KMS-11 (cell line): ENCODE results near the gene MALAT1.
"Not testable (repeated sequence)": the region's sequence is repeated elsewhere in the genome, so short reads cannot be mapped to it uniquely, and the experiment has no call there.

ENCODE experiments used
- H2AFZ ChIP-seq: fragments of 200-600 bp; sonication (generic); 2 replicates; pipeline ENCODE4 v1.6.1; 2016; ENCODE audit warnings: antibody characterized with exemption, mixed run types, low read depth
- H3K27ac ChIP-seq: fragments of 200-600 bp; sonication (generic); 2 replicates; pipeline ENCODE4 v1.6.1; 2016; ENCODE audit warnings: mild to moderate bottlenecking, mixed run types
- H3K27me3 ChIP-seq: fragments of 200-600 bp; sonication (generic); 2 replicates; pipeline ENCODE4 v1.6.1; 2017; ENCODE audit warnings: mild to moderate bottlenecking, low read depth, mixed run types, moderate library complexity; ENCODE audit not compliant: insufficient read depth
- H3K36me3 ChIP-seq: fragments of 200-600 bp; sonication (generic); 2 replicates; pipeline ENCODE4 v1.6.1; 2017; ENCODE audit warnings: mild to moderate bottlenecking, mixed run types; ENCODE audit not compliant: insufficient read depth
- H3K4me1 ChIP-seq: fragments of 200-600 bp; sonication (generic); 2 replicates; pipeline ENCODE4 v1.6.1; 2016; ENCODE audit warnings: mild to moderate bottlenecking, low read depth, mixed run types; ENCODE audit not compliant: poor library complexity, severe bottlenecking
- H3K4me2 ChIP-seq: fragments of 200-600 bp; sonication (generic); 2 replicates; pipeline ENCODE4 v1.7.0; 2016; ENCODE audit warnings: mild to moderate bottlenecking, mixed run types
- H3K4me3 ChIP-seq: fragments of 200-600 bp; sonication (generic); IDR thresholded peaks from 2 replicates; pipeline ENCODE4 v1.6.1; 2017; ENCODE audit warnings: low read depth, low read length, mixed read lengths; ENCODE audit not compliant: insufficient read depth
- H3K79me2 ChIP-seq: fragments of 200-600 bp; sonication (generic); 2 replicates; pipeline ENCODE4 v1.6.1; 2016; ENCODE audit warnings: low read depth, mixed run types; ENCODE audit not compliant: insufficient read depth
- H3K9ac ChIP-seq: fragments of 200-600 bp; sonication (generic); 2 replicates; pipeline ENCODE4 v1.6.1; 2016; ENCODE audit warnings: mild to moderate bottlenecking, mixed run types
- H4K20me1 ChIP-seq: fragments of 200-600 bp; sonication (generic); 2 replicates; pipeline ENCODE4 v1.6.1; 2016; ENCODE audit warnings: mild to moderate bottlenecking, mixed run types; ENCODE audit not compliant: insufficient read depth
- CTCF ChIP-seq: fragments of 200-600 bp; sonication (generic); conservative IDR thresholded peaks from 2 replicates; pipeline ENCODE4 v1.6.1; 2017; ENCODE audit warnings: low read depth, mild to moderate bottlenecking, antibody characterized with exemption, low read length, moderate library complexity, mixed read lengths

MALAT1 gene

GRCh38 chr11:65505466-65506289, 6.8 kb downstream of the MALAT1 start:
- Histone ChIP-seq H3K36me3 (peaks cover 46% of the 10 kb centered on the region), H3K4me1 (peaks cover 65% of the 10 kb centered on the region), H3K4me2 (peak overlapping the region; percentile 94), H3K79me2 (peaks cover 67% of the 10 kb centered on the region), H3K9ac (peak overlapping the region; percentile 100), H3K4me3 (no peak overlapping the region), H4K20me1 (peaks cover 46% of the 10 kb centered on the region), H3K27me3 (no peaks in the 10 kb centered on the region), H2AFZ (no peak overlapping the region), H3K27ac (peak overlapping the region; percentile 99)
- TF ChIP-seq CTCF, result no peak

- Histone ChIP-seq H3K9ac (peak overlapping the region; percentile 100), H4K20me1 (peaks cover 39% of the 10 kb centered on the region), H3K27ac (peak overlapping the region; percentile 99), H2AFZ (no peak overlapping the region), H3K4me3 (no peak overlapping the region), H3K27me3 (no peaks in the 10 kb centered on the region), H3K4me1 (peaks cover 70% of the 10 kb centered on the region), H3K4me2 (peak overlapping the region; percentile 94), H3K79me2 (peaks cover 60% of the 10 kb centered on the region), H3K36me3 (peaks cover 39% of the 10 kb centered on the region)
- no peak for TF ChIP-seq CTCF
These were observed 7.5 kb downstream of the MALAT1 start for GRCh38 chr11:65506290-65506771.

GRCh38 chr11:65506772-65507505, 8.1 kb downstream of the MALAT1 start:
- Histone ChIP-seq H3K4me3 (no peak overlapping the region), H3K4me2 (peak overlapping the region; percentile 94; the same call in 1 of the 2 replicates), H3K79me2 (peaks cover 54% of the 10 kb centered on the region), H4K20me1 (peaks cover 33% of the 10 kb centered on the region), H3K36me3 (peaks cover 33% of the 10 kb centered on the region), H3K4me1 (peaks cover 71% of the 10 kb centered on the region), H2AFZ (no peak overlapping the region), H3K27ac (peak overlapping the region; percentile 99), H3K27me3 (no peaks in the 10 kb centered on the region), H3K9ac (peak overlapping the region; percentile 100)
- TF ChIP-seq CTCF, result no peak; the same call in 1 of the 2 replicates

GRCh38 chr11:65512311-65512710, 13.5 kb downstream of the MALAT1 start:
- H4K20me1 ChIP-seq, H3K4me3 ChIP-seq, H3K27me3 ChIP-seq, H3K79me2 ChIP-seq, H3K9ac ChIP-seq, H3K36me3 ChIP-seq, H2AFZ ChIP-seq, H3K4me2 ChIP-seq, H3K27ac ChIP-seq: not testable (repeated sequence)
- peaks cover 29% of the 10 kb centered on the region for H3K4me1 ChIP-seq
